ENCODE results near the gene GATA6.
"Not testable (repeated sequence)": the region's sequence is repeated elsewhere in the genome, so short reads cannot be mapped to it uniquely, and the experiment has no call there.

GATA6 gene

DNA sequence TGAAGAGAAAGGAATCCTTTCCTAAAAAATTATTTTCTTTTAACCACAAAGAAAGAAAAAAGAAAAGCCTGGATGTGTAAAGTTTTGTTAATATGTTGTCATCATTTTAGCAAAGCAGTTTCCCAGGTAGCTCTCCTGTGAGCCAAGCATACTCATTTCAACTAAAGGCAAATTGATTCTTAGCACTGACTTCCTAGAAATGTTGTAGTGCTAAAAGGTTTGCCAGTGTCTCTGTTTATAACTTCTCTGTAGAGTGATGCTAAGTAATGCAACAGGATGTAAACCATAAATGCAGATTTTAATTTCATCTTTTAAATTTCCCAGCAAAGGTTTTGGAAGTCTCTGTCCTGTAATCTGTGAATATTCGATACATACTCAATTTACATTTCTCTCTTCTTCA is 10.2 kb downstream of the GATA6 start:
- TF ChIP-seq, protein P1, sequence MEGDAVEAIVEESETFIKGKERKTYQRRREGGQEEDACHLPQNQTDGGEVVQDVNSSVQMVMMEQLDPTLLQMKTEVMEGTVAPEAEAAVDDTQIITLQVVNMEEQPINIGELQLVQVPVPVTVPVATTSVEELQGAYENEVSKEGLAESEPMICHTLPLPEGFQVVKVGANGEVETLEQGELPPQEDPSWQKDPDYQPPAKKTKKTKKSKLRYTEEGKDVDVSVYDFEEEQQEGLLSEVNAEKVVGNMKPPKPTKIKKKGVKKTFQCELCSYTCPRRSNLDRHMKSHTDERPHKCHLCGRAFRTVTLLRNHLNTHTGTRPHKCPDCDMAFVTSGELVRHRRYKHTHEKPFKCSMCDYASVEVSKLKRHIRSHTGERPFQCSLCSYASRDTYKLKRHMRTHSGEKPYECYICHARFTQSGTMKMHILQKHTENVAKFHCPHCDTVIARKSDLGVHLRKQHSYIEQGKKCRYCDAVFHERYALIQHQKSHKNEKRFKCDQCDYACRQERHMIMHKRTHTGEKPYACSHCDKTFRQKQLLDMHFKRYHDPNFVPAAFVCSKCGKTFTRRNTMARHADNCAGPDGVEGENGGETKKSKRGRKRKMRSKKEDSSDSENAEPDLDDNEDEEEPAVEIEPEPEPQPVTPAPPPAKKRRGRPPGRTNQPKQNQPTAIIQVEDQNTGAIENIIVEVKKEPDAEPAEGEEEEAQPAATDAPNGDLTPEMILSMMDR (IDR thresholded peaks at IDR 0.05; ENCODE audit: insufficient read depth, low read length, poor library complexity, severe bottlenecking): no peak
- DNase-seq (ENCODE audit: extremely low read depth, insufficient read length): no peak
- Histone ChIP-seq H3K36me3 (ENCODE audit: control insufficient read depth, insufficient read depth, low read length) (no peaks in the 10 kb centered on the region), H3K27me3 (replicated peaks; ENCODE audit: control insufficient read depth, insufficient read depth, low read length) (no peaks in the 10 kb centered on the region; the same call in 1 of the 2 replicates), H3K4me3 (replicated peaks; ENCODE audit: low read depth, low read length) (no peak overlapping the region)

DNA sequence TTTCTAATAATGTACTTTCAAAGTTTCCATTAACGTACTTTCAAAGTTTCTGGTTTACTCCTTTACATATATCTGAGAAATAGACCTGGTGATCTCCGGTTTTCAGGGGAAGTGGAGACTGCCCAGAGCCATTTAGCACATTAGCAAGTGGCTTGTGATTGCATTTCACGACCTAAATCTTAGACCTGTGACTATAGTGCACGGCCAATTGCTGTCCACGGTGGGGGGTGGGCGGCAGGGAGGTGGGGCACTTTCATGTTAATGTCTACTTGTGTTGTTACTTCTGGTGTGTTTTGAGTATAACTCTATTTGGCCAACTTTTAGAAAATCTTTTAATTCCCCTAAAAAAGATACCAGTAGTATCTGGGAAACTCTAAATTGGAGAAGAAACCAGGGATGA is 11.3 kb downstream of the GATA6 start:
- Histone ChIP-seq H3K27me3 (replicated peaks; ENCODE audit: control insufficient read depth, insufficient read depth, low read length) (no peaks in the 10 kb centered on the region; the same call in 1 of the 2 replicates), H3K36me3 (ENCODE audit: control insufficient read depth, insufficient read depth, low read length) (no peaks in the 10 kb centered on the region), H3K4me3 (replicated peaks; ENCODE audit: low read depth, low read length) (no peak overlapping the region)
- TF ChIP-seq, protein P1 (IDR thresholded peaks at IDR 0.05; ENCODE audit: insufficient read depth, low read length, poor library complexity, severe bottlenecking): no peak
- no peak for DNase-seq (ENCODE audit: extremely low read depth, insufficient read length)

DNA sequence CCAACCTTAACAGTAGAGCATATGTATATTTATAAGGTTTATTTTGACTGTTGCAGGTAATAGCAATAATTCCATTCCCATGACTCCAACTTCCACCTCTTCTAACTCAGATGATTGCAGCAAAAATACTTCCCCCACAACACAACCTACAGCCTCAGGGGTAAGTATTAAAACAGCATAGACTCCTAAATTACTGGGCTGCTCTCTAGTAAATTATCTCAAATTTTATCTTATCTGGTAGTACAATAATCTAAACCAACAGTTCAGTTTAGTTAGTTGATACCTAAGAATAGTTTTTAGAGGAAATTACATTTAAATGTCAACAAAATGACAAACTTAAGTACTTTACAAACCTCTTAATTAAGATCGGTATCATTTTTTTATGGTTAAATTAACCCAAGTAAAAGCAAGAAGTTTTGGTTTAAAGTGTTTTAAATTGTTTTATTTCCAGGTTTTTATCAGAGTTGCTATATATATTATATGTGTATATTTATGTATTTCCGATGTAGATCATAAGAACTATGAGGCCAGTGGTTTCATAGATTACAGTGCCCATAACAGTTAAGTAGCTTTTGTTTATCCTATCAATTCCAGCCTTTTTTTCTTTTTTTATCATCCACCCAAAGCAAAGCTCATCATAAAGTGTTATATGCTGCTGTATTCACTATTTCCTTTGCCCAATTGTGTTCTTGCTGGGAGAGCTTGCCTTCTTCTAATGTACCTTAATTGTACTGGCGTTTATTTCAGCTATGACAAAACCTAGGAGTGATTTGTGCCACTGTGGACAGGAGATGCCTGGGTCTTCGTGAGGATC is 13.7 kb downstream of the GATA6 start:
- no peaks in the 10 kb centered on the region for H3K27me3 ChIP-seq (replicated peaks; ENCODE audit: control insufficient read depth, insufficient read depth, low read length)
- H3K4me3 ChIP-seq (replicated peaks; ENCODE audit: low read depth, low read length): no peak overlapping the region
- DNase-seq (ENCODE audit: extremely low read depth, insufficient read length): no peak
- TF ChIP-seq, protein P1 (IDR thresholded peaks at IDR 0.05; ENCODE audit: insufficient read depth, low read length, poor library complexity, severe bottlenecking): no peak
- no peaks in the 10 kb centered on the region for H3K36me3 ChIP-seq (ENCODE audit: control insufficient read depth, insufficient read depth, low read length)

DNA sequence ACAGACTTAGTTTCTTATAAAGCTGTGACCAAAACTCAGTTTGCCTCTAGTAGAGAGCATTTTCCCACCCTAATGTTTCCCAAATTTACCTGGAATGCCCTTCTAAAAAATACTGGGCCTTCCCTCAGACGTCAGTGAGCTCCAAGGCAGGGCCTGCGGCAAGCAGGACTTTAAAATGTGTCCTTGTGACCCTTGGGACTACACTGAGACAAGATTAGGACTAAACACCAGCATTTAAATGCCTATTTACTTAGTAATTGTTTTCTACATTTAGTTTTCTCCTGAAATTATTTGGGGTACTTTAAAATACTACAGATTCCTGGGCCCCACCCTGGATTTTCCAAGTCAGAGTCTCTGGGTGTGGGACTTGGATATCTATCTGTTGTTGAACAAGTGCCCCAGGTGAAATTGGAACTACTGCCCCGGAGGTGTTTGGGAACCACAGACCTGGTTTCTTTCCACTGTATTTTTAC is 14.3 kb downstream of the GATA6 start:
- TF ChIP-seq, protein P1 (IDR thresholded peaks at IDR 0.05; ENCODE audit: insufficient read depth, low read length, poor library complexity, severe bottlenecking): no peak
- no peak overlapping the region for H3K4me3 ChIP-seq (replicated peaks; ENCODE audit: low read depth, low read length)
- no peaks in the 10 kb centered on the region for H3K27me3 ChIP-seq (replicated peaks; ENCODE audit: control insufficient read depth, insufficient read depth, low read length)
- no peaks in the 10 kb centered on the region for H3K36me3 ChIP-seq (ENCODE audit: control insufficient read depth, insufficient read depth, low read length)
- DNase-seq (ENCODE audit: extremely low read depth, insufficient read length): no peak

DNA sequence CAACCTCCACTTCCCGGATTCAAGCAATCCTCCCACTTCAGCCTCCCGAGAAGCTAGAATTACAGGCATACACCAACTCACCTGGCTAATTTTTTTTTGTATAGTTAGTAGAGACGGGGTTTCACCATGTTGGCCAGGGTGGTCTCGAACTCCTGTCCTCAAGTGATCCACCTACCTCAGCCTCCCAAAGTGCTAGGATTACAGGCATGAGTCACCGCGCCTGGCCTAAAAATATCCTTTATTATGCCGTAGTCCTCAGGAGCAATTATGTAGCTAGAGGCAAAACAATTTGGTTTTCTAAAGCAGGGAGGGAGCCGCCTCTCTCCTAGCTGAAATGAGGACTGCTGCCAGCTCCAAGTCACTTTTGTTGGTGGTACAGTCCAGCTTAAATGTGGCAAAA is 15.2 kb downstream of the GATA6 start:
- not testable (repeated sequence) for DNase-seq (ENCODE audit: extremely low read depth, insufficient read length)

DNA sequence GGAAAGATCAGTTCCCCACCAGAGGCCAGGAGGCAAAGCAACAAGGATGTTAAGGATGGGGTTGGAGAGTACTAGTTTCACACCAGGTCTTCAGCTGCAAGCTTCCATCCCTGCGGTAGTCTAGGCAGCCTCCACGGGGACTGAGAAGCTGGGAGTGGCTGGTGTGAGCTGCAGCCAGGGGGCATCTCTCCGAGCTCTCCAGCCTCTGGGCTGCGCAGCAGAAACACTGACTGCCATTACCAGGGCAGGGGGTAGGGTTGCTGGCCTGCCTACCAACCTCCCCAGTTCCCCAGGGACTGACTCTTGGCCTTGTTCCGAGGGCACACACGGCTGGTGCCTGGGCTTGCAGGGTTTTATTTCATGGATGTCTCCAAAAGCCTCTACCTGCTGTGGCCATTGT is 15.9 kb downstream of the GATA6 start:
- Histone ChIP-seq H3K4me3 (replicated peaks; ENCODE audit: low read depth, low read length) (no peak overlapping the region), H3K36me3 (ENCODE audit: control insufficient read depth, insufficient read depth, low read length) (no peaks in the 10 kb centered on the region), H3K27me3 (replicated peaks; ENCODE audit: control insufficient read depth, insufficient read depth, low read length) (no peaks in the 10 kb centered on the region)
- no peak for DNase-seq (ENCODE audit: extremely low read depth, insufficient read length)
- TF ChIP-seq, protein P1 (IDR thresholded peaks at IDR 0.05; ENCODE audit: insufficient read depth, low read length, poor library complexity, severe bottlenecking): no peak

More for the DNA sequence above, 15.2 kb downstream of the GATA6 start:
- H3K4me3 ChIP-seq (replicated peaks; ENCODE audit: low read depth, low read length); H3K36me3 ChIP-seq (ENCODE audit: control insufficient read depth, insufficient read depth, low read length); H3K27me3 ChIP-seq (replicated peaks; ENCODE audit: control insufficient read depth, insufficient read depth, low read length): not testable (repeated sequence)

Measured in GM06990 (cell line).